ENCODE measurements around the gene FBN2.

DNA sequence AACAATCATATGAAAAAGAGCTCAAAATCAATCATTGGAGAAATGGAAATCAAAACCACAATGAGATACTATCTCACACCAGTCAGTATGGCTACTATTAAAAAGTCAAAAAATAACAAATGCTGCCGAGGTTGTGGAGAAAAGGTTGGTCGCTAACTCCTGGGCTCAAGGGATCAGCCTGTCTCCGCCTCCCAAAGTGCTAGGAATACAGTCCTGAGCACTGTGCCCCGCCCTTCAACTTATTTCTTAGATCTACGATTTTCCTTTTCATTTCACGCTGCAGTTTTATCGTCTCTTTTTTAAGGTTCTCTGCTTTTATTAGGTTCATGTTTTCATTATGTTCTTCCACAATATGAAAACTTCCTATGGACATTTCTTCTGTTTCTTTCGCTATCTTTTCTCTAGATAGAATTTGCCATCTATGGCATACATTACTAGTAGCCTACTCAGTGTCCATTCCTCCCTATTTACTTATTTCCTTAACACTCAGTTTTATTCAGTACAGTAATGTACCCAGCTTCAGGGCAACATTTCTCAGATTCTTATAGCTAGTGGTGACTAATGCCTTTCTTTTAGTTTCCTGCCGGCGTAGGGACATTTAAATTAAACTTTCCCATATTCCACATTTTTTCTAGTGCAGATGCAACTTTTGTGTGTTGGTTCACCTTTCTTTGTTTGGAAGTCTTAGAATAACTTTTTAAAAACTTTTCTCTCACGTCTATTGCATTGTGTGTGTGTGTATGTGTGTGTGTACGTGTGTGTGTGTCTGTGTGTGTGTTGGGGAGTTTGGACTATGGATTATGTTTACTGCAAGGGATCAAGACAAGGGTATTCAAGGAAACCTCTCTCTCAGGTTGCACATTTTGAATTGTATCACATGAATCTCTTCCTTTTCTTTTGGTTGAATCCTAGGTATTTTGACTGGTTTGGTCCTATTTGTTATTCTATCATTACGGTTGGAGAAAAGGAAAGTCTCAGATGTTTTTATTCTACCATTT lies 21.6 kb upstream of the FBN2 start:
- TF ChIP-seq, protein P1, sequence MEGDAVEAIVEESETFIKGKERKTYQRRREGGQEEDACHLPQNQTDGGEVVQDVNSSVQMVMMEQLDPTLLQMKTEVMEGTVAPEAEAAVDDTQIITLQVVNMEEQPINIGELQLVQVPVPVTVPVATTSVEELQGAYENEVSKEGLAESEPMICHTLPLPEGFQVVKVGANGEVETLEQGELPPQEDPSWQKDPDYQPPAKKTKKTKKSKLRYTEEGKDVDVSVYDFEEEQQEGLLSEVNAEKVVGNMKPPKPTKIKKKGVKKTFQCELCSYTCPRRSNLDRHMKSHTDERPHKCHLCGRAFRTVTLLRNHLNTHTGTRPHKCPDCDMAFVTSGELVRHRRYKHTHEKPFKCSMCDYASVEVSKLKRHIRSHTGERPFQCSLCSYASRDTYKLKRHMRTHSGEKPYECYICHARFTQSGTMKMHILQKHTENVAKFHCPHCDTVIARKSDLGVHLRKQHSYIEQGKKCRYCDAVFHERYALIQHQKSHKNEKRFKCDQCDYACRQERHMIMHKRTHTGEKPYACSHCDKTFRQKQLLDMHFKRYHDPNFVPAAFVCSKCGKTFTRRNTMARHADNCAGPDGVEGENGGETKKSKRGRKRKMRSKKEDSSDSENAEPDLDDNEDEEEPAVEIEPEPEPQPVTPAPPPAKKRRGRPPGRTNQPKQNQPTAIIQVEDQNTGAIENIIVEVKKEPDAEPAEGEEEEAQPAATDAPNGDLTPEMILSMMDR (IDR thresholded peaks at IDR 0.05): no peak
- TF ChIP-seq POLR2A (IDR thresholded peaks at IDR 0.05): no peak
